HepG2 (cell line): ENCODE data around the gene SCIN.
"Not testable (repeated sequence)": the region's sequence is repeated elsewhere in the genome, so short reads cannot be mapped to it uniquely, and the experiment has no call there.

Experiments
- CC2D1A ChIP-seq: sonication (generic); formaldehyde crosslinking; IDR thresholded peaks from 2 replicates; pipeline ENCODE4 v1.8.1; 2023; ENCODE audit warnings: mild to moderate bottlenecking, missing genetic modification reagents
- CHD2 ChIP-seq: IDR thresholded peaks from 2 replicates; pipeline ENCODE4 v1.6.1; 2011; ENCODE audit warnings: low read depth, low read length, improper control_type of control experiment
- CTCF ChIP-seq: sonication (generic); formaldehyde crosslinking; IDR thresholded peaks from 2 replicates; pipeline ENCODE4 v1.5.0; 2020; ENCODE audit warnings: mild to moderate bottlenecking, missing genetic modification reagents, moderate library complexity
- SIN3A ChIP-seq: IDR thresholded peaks from 2 replicates; pipeline ENCODE4 v1.6.1; 2011; ENCODE audit warnings: low read depth, mild to moderate bottlenecking, control low read depth, low read length, borderline replicate concordance
- SKI ChIP-seq: fragments of 450-650 bp; IDR thresholded peaks from one replicate; pipeline ENCODE4 v1.6.1; 2018; ENCODE audit warnings: mild to moderate bottlenecking; ENCODE audit not compliant: partially characterized antibody
- ZNF44 ChIP-seq: sonication (generic); formaldehyde crosslinking; IDR thresholded peaks from 2 replicates; pipeline ENCODE4 v1.5.1; 2020; ENCODE audit warnings: mild to moderate bottlenecking, missing genetic modification reagents
- ZNF646 ChIP-seq: sonication (generic); formaldehyde crosslinking; IDR thresholded peaks from 2 replicates; pipeline ENCODE4 v1.9.0; 2021; ENCODE audit warnings: mild to moderate bottlenecking, missing genetic modification reagents

GRCh38 chr7:12660986-12661385 is 90.5 kb downstream of the SCIN start:
- TF ChIP-seq ZNF646 (CRISPR knock-in tag); CHD2; ZNF44 (CRISPR knock-in tag); CTCF (CRISPR knock-in tag); CC2D1A (CRISPR knock-in tag); SKI; SIN3A: not testable (repeated sequence)
